HG03066 (cell line): ENCODE data around the gene LMBRD1.

Experiments used
- ATAC-seq: cut with Tn5 transposase; IDR thresholded peaks from one replicate; pipeline ENCODE4 v1.9.1; 2021; ENCODE audit warnings: low read depth; ENCODE audit not compliant: unreplicated experiment

Gene LMBRD1

DNA sequence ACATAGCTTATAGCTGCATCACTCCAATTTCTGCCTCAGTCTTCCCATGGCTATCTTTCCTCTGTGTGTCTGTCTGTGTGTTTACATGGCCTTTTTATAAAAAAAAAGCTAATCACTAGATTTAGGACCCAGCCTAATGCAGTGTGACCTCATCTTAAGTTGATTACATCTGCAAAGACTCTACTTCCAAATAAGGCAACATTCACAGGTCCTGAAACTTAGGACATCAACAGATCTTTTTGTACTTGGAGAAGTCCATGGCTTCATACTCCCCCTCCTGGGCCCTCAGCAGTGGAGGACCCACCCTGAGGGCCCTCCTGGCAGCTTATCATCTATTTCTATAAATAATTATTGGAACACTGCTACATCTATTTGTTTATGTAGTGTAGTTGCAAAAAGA, 146.1 kb downstream of the LMBRD1 start:
- no peak for ATAC-seq

DNA sequence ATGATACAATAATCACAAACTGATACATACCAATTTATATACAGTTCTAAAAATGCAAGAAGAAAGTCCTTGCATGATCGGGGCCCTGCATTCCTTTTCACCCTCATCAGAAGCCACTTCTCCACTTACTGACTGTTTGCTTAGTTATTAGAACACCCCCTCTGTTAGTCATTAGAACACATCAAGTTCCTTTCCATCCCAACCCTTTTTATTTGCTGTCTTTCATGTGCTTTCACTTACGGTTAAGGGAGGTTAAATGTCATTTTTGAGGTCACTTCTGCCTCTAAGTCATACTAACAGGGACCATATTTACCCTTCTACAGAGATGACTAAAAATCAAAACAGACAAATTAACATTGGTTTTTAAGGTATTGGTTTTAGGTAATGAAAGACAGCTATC, 149.1 kb downstream of the LMBRD1 start:
- no peak for ATAC-seq

DNA sequence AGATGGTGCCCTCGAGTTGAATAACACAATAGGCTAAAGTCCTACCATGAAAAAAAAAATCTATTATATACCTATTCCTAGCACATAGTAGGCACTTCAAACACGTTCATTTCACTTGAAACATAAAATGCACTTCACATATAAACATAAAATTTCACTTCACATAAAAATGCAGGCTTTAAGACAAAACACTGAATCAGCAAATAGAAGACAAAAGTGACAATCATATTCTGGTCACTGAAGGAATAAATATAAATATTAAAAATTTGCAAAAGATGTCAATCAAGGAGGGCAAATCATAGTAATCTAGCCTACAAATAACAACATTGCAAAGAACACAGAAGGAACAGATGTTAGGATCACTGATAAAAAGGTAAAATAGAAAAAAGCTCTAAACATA, 153.1 kb downstream of the LMBRD1 start:
- ATAC-seq, result no peak

DNA sequence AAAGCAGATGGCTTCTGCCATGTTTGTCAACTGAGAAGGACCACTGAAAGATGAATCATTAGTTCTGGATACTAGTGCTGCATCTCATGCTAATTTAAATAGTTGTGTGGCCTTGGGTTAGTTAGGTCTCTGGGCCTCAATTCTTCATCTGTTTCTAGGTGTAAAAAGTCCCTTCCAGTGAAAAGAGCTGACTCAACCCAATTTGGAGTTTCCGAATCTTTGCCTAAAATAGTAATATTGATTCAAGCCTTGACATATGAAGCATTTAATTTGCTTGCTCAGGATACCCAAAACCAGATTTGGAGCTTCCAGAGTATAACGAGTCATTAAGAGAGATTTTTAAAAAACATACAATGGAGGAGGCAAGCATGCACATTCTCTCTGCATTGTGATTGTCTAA, 163.9 kb downstream of the LMBRD1 start:
- ATAC-seq, result no peak

DNA sequence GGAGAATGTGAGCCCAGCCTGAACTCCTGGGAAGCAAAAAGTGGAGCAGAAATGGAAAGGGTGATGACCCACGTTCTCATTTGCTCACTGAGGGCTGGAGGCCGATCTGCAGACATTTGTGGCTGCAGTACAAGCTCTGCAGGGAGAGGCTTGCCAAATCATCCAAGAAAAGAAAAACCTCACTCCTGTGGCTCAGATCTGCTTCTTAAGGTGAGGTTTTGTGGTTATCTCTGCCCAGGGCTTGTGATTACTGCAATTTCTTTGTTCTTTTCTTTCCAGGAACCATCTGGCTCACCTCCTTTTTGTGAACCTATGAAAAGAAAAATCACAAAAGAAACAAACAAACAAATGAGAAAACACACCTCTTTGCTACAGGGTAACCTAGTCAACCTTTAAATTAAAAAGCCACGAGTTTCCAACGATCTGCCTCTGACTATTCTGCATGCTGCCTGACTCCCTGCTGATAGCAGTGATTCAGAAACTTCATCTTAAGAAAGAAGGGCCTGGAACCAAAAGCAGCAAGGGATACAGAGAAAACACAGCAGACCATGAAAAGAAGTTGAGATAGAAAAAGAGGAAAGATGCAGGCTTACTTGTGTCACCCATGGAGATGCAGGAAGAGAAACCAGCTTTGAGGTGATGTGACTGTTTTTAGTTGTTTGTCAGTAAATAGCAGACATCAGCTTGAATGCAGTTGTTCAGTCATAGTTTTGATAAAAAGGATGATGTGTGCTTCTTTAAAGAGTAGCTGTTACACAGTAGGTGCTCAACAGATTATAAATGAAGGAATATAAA, 165.1 kb downstream of the LMBRD1 start:
- no peak for ATAC-seq

DNA sequence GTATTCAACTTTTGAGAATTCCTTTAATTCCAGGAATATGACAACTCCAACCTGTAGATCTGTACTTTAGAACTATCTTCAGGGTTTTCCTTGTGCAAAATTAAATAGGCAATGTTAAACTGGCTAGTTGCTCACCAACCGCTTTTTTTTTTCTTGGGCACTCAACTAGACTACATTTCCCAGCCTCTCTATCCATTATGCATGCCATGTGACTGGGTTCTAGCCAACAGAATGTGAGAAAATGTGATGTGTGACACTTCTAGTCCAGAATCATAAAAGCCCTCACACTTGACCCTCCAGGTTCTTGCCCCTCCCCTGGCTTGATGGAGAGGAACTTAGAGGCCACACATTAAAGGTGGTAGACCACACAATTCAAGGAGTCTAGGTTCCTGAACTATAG, 166.0 kb downstream of the LMBRD1 start:
- no peak for ATAC-seq

DNA sequence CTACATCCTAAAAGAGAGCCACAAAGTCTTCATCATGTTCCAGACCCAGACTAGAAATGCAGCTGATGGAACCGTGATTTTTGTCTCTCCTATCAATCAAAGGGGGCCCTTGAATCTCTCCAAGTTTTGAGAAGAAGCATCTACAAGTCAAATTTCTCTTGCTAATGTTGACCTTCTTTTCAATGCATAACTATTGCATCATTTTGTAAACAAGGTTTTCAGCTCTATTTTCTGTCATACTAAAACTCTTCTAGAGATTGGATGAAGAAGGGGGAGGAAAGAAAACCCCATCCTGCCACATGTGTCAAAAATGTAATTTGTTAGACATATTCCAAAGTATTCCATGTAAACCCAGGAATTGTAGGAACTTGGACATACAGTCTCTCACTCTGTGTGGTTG, 169.2 kb downstream of the LMBRD1 start:
- no peak for ATAC-seq

DNA sequence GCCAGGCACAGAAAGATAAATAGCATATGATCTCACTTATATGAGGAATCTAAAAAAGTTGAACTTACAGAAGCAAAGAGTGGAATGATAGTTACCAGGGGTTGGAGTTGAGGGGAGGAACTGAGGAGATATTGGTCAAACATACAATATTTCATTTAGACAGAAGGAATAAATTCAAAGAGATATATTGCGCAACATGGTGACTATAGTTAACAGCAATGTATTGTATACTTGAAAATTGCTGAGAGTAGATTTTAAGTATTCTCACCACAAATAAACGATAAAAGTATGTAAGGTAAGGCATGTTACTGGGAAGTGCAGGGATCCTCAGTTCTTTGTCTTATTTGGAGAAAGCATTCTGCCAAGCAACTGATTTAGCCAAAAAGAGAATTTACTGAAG, 171.9 kb downstream of the LMBRD1 start:
- no peak for ATAC-seq
